Mammary epithelial cell (primary cell): ENCODE measurements around the gene WNT11.

Experiments
- CTCF ChIP-seq, 2 donors: IDR thresholded peaks in 1 of 2; conservative IDR thresholded peaks in 1 of 2; 2 replicates each; pipeline ENCODE4 v1.5.1; 2011 to 2012; ENCODE audit warnings: inconsistent platforms in 2 of 2, low read length in 2 of 2, mild to moderate bottlenecking in 2 of 2, control low read depth in 1 of 2, low read depth in 1 of 2; ENCODE audit not compliant: insufficient read depth in 1 of 2; ENCODE audit errors: extremely low read depth in 1 of 2
- EZH2 ChIP-seq: IDR thresholded peaks from 2 replicates; pipeline ENCODE4 v1.6.1; 2012; ENCODE audit warnings: low read length, inconsistent platforms, borderline replicate concordance

GRCh38 chr11:76226626-76227025, 20.3 kb upstream of the WNT11 start:
- TF ChIP-seq CTCF (conservative IDR thresholded peaks at IDR 0.05 in 1 of 2, IDR thresholded peaks at IDR 0.05 in 1 of 2; ENCODE audit: extremely low read depth in 1 of 2, insufficient read depth in 1 of 2, low read depth in 1 of 2, low read length in 2 of 2) (no peak), EZH2 (no peak)
